DLD1 (cell line): Measurements from ENCODE around the gene TTC13.

ENCODE experiments used
- in situ Hi-C: cut with HindIII; loops from 2 replicates; pipeline ENCODE4 v1.10.0; 2017; ENCODE audit warnings: low sequenced_read_pairs

Gene TTC13

GRCh38 chr1:230957580-230957989, 21.1 kb downstream of the TTC13 start:
- in situ Hi-C loops, result no loop called here

- in situ Hi-C loops, result no loop called here
Observed at GRCh38 chr1:230950404-230950803, 28.3 kb downstream of the TTC13 start.

GRCh38 chr1:230948903-230949302, 29.8 kb downstream of the TTC13 start:
- in situ Hi-C loops, result no loop called here

- in situ Hi-C loops, result no loop called here
Observed at GRCh38 chr1:230948301-230948700, 30.4 kb downstream of the TTC13 start.

- in situ Hi-C loops, result no loop called here
Observed at GRCh38 chr1:230943048-230943593, 35.5 kb downstream of the TTC13 start.

GRCh38 chr1:230940848-230941247, 37.8 kb downstream of the TTC13 start:
- in situ Hi-C loops, result no loop called here

GRCh38 chr1:230939806-230940489, 38.7 kb downstream of the TTC13 start:
- in situ Hi-C loops, result no loop called here

- in situ Hi-C loops, result no loop called here
Observed at GRCh38 chr1:230938924-230939368, 39.7 kb downstream of the TTC13 start.

GRCh38 chr1:230937371-230937770, 41.3 kb downstream of the TTC13 start:
- in situ Hi-C loops, result no loop called here

GRCh38 chr1:230936475-230936874, 42.2 kb downstream of the TTC13 start:
- in situ Hi-C loops, result no loop called here

- in situ Hi-C loops, result no loop called here
Observed at GRCh38 chr1:230935852-230936251, 42.8 kb downstream of the TTC13 start.

GRCh38 chr1:230930986-230931385, 47.7 kb downstream of the TTC13 start:
- in situ Hi-C loops, result no loop called here

GRCh38 chr1:230926182-230926581, 52.5 kb downstream of the TTC13 start:
- in situ Hi-C loops, result no loop called here

GRCh38 chr1:230925608-230926007, 53.1 kb downstream of the TTC13 start:
- in situ Hi-C loops, result no loop called here

GRCh38 chr1:230923176-230923575, 55.5 kb downstream of the TTC13 start:
- in situ Hi-C loops, result no loop called here

GRCh38 chr1:230922620-230923019, 56.0 kb downstream of the TTC13 start:
- in situ Hi-C loops, result no loop called here

- in situ Hi-C loops, result no loop called here
Observed at GRCh38 chr1:230919207-230919606, 59.5 kb downstream of the TTC13 start.

- in situ Hi-C loops, result no loop called here
Observed at GRCh38 chr1:230917284-230918135, 61.2 kb downstream of the TTC13 start.

- in situ Hi-C loops, result no loop called here
Observed at GRCh38 chr1:230916587-230917283, 61.9 kb downstream of the TTC13 start.

- in situ Hi-C loops, result no loop called here
Observed at GRCh38 chr1:230915078-230915477, 63.6 kb downstream of the TTC13 start.

- in situ Hi-C loops, result no loop called here
Observed at GRCh38 chr1:230913496-230913895, 65.2 kb downstream of the TTC13 start.
